Measurements from ENCODE around the gene ABHD3.

ABHD3 gene

GRCh38 chr18:21704603-21705364, at the start of gene ABHD3:
Gene ABHD3 (minus strand): TSS chr18:21704774. CDS start chr18:21704665, 109 bp downstream.
- H3K4me3 ChIP-seq (IDR thresholded peaks at IDR 0.05; ENCODE audit: insufficient read depth, low read depth, low read length) = peak within 1 kb of the TSS; percentile 4
- H3K9ac ChIP-seq = peak within 1 kb of the TSS; percentile 71
- no peaks in the 10 kb centered on the region for H4K20me1 ChIP-seq (ENCODE audit: insufficient read depth)
- H3K27me3 ChIP-seq (ENCODE audit: insufficient read depth, low read depth) = no peaks in the 10 kb centered on the region
- H3K4me1 ChIP-seq (ENCODE audit: low read depth, poor library complexity, severe bottlenecking) = peaks cover 40% of the 10 kb centered on the region
- peak within 1 kb of the TSS; percentile 82 for H3K27ac ChIP-seq
- H3K36me3 ChIP-seq (ENCODE audit: insufficient read depth) = peaks cover 12% of the 10 kb centered on the region; the same call in 1 of the 2 replicates
- H3K4me2 ChIP-seq = peak within 1 kb of the TSS; percentile 95
- peak within 1 kb of the TSS; percentile 91 for H2AFZ ChIP-seq (ENCODE audit: low read depth)
- peak; percentile 39; the same call in 1 of the 2 replicates for TF ChIP-seq CTCF (conservative IDR thresholded peaks at IDR 0.05; ENCODE audit: low read depth, low read length)
- H3K79me2 ChIP-seq (ENCODE audit: insufficient read depth, low read depth) = peaks cover 27% of the 10 kb centered on the region

- H3K4me1 ChIP-seq (ENCODE audit: low read depth, poor library complexity, severe bottlenecking) = peaks cover 99% of the 10 kb centered on the region
- no peak overlapping the region for H3K4me3 ChIP-seq (IDR thresholded peaks at IDR 0.05; ENCODE audit: insufficient read depth, low read depth, low read length)
- H3K27me3 ChIP-seq (ENCODE audit: insufficient read depth, low read depth) = no peaks in the 10 kb centered on the region
- peaks cover 96% of the 10 kb centered on the region for H3K79me2 ChIP-seq (ENCODE audit: insufficient read depth, low read depth)
- TF ChIP-seq CTCF (conservative IDR thresholded peaks at IDR 0.05; ENCODE audit: low read depth, low read length) = no peak
- H3K36me3 ChIP-seq (ENCODE audit: insufficient read depth) = no peaks in the 10 kb centered on the region
- H4K20me1 ChIP-seq (ENCODE audit: insufficient read depth) = peaks cover 13% of the 10 kb centered on the region; the same call in 1 of the 2 replicates
- H3K4me2 ChIP-seq = peak overlapping the region; percentile 87
- H3K27ac ChIP-seq = peak overlapping the region; percentile 79
- H3K9ac ChIP-seq = peak overlapping the region; percentile 20; the same call in 1 of the 2 replicates
- no peak overlapping the region for H2AFZ ChIP-seq (ENCODE audit: low read depth)
These were observed 43.5 kb upstream of the ABHD3 start for GRCh38 chr18:21747764-21748693.

- Histone ChIP-seq H3K4me1 (ENCODE audit: low read depth, poor library complexity, severe bottlenecking) (peaks cover 99% of the 10 kb centered on the region), H3K9ac (peak overlapping the region; percentile 20; the same call in 1 of the 2 replicates), H4K20me1 (ENCODE audit: insufficient read depth) (peaks cover 8% of the 10 kb centered on the region; the same call in 1 of the 2 replicates), H3K27me3 (ENCODE audit: insufficient read depth, low read depth) (no peaks in the 10 kb centered on the region), H3K27ac (peak overlapping the region; percentile 79), H2AFZ (ENCODE audit: low read depth) (no peak overlapping the region), H3K4me2 (peak overlapping the region; percentile 87), H3K4me3 (IDR thresholded peaks at IDR 0.05; ENCODE audit: insufficient read depth, low read depth, low read length) (no peak overlapping the region), H3K36me3 (ENCODE audit: insufficient read depth) (no peaks in the 10 kb centered on the region), H3K79me2 (ENCODE audit: insufficient read depth, low read depth) (peaks cover 96% of the 10 kb centered on the region)
- TF ChIP-seq CTCF (conservative IDR thresholded peaks at IDR 0.05; ENCODE audit: low read depth, low read length) = no peak
These were observed 42.7 kb upstream of the ABHD3 start for GRCh38 chr18:21747268-21747667.

- Histone ChIP-seq H3K9ac (no peak overlapping the region; the same call in 1 of the 2 replicates), H3K79me2 (ENCODE audit: insufficient read depth, low read depth) (peaks cover 85% of the 10 kb centered on the region), H3K4me2 (peak overlapping the region; percentile 87), H4K20me1 (ENCODE audit: insufficient read depth) (no peaks in the 10 kb centered on the region), H2AFZ (ENCODE audit: low read depth) (no peak overlapping the region), H3K4me3 (IDR thresholded peaks at IDR 0.05; ENCODE audit: insufficient read depth, low read depth, low read length) (no peak overlapping the region), H3K27ac (peak overlapping the region; percentile 21; the same call in 1 of the 2 replicates), H3K27me3 (ENCODE audit: insufficient read depth, low read depth) (no peaks in the 10 kb centered on the region), H3K36me3 (ENCODE audit: insufficient read depth) (no peaks in the 10 kb centered on the region), H3K4me1 (ENCODE audit: low read depth, poor library complexity, severe bottlenecking) (peaks cover 80% of the 10 kb centered on the region)
- no peak; the same call in 1 of the 2 replicates for TF ChIP-seq CTCF (conservative IDR thresholded peaks at IDR 0.05; ENCODE audit: low read depth, low read length)
These were observed 40.7 kb upstream of the ABHD3 start for GRCh38 chr18:21745231-21745630.
